Activated CD8-positive, alpha-beta T cell treated with anti-CD3 and anti-CD28 coated beads for 36 hours (primary cell): ENCODE results near the gene CSNK1D. TPM values are rescaled to one million over a fixed set of nuclear protein-coding genes. Genes with fewer than 3 reads are reported as not detected.

Source experiments
- ATAC-seq: fragments of 200-7000 bp; cut with Tn5 transposase; one replicate; pipeline ENCODE4 v1.10.0; 2021; ENCODE audit warnings: mild to moderate bottlenecking, moderate library complexity
- CTCF ChIA-PET: fragments of 350-600 bp; sonication (Branson Sonifier 250); formaldehyde crosslinking; loops from one replicate; lab custom pipeline; 2021; ENCODE audit warnings: antibody characterized with exemption; lab: Charles Lee
- POLR2A ChIA-PET: fragments of 350-600 bp; sonication (Branson Sonifier 250); formaldehyde crosslinking; loops from one replicate; lab custom pipeline; 2021; ENCODE audit warnings: antibody characterized with exemption; lab: Charles Lee
- DNase-seq: peaks from one replicate; pipeline ENCODE4 v3.0.0-alpha.2; 2020
- H3K27ac Mint-ChIP-seq: one replicate; pipeline ENCODE4 v1.8.0; 2021; ENCODE audit warnings: mild to moderate bottlenecking, mixed read lengths
- H3K27me3 Mint-ChIP-seq: one replicate; pipeline ENCODE4 v1.8.0; 2021; ENCODE audit warnings: mixed read lengths
- H3K36me3 Mint-ChIP-seq: one replicate; pipeline ENCODE4 v1.8.0; 2021; ENCODE audit warnings: low read depth, mixed read lengths
- H3K4me1 Mint-ChIP-seq: one replicate; pipeline ENCODE4 v1.8.0; 2021; ENCODE audit warnings: low read depth, mixed read lengths
- H3K4me3 Mint-ChIP-seq: one replicate; pipeline ENCODE4 v1.8.0; 2021; ENCODE audit warnings: mild to moderate bottlenecking, moderate library complexity, mixed read lengths
- H3K9me3 Mint-ChIP-seq: one replicate; pipeline ENCODE4 v1.8.0; 2021; ENCODE audit warnings: mixed read lengths
- CTCF ChIP-seq: fragments of 200-600 bp; IDR thresholded peaks from one replicate; pipeline ENCODE4 v1.8.0; 2022; ENCODE audit warnings: antibody characterized with exemption, mild to moderate bottlenecking
- intact Hi-C: fragments of 100-400 bp; cut with micrococcal nuclease; formaldehyde crosslinking; loops from one replicate; pipeline ENCODE4 v1.10.0; 2022
- total RNA-seq, 2 experiments: library from RNA; stranded (reverse); gene quantifications; one replicate each; pipeline ENCODE4 v1.2.3, GENCODE V29; 2021

CSNK1D gene
- total RNA-seq, 2 experiments from 2014 or later: 90.6 to 97.0 TPM

GRCh38 chr17:82320140-82320840 lies 46.8 kb upstream of the CSNK1D start:
- H3K9me3 Mint-ChIP-seq: no peaks in the 10 kb centered on the region
- no peaks in the 10 kb centered on the region for H3K27me3 Mint-ChIP-seq
- TF ChIP-seq CTCF: no peak
- peaks cover 32% of the 10 kb centered on the region for H3K4me1 Mint-ChIP-seq
- peak overlapping the region; percentile 98 for H3K27ac Mint-ChIP-seq
- H3K4me3 Mint-ChIP-seq: peak overlapping the region; percentile 47
- ChIA-PET POLR2A (interaction anchor here (0.6 to 4.0 kb wide), 8 partner anchors 11 to 137 kb away, joined by 3 to 22 read pairs (median 8); partner anchors contain the start of gene SECTM1), CTCF (interaction anchor here (0.6 to 3.5 kb wide), 23 partner anchors 8 to 291 kb away, joined by 3 to 68 read pairs (median 3); partner anchors contain the start of gene SLC16A3)
- intact Hi-C loops: loop anchor here (5.0 kb wide), 1 partner anchor 78 kb away; no protein-coding TSS in a partner anchor
- H3K36me3 Mint-ChIP-seq: peaks cover 21% of the 10 kb centered on the region
- DNase-seq (no peak), ATAC-seq (no peak)

- H3K27ac Mint-ChIP-seq: no peak overlapping the region
- intact Hi-C loops: loop anchor here (5.0 kb wide), 1 partner anchor 77 kb away; no protein-coding TSS in a partner anchor
- no peak for TF ChIP-seq CTCF
- H3K9me3 Mint-ChIP-seq: no peaks in the 10 kb centered on the region
- H3K4me3 Mint-ChIP-seq: no peak overlapping the region
- no peaks in the 10 kb centered on the region for H3K27me3 Mint-ChIP-seq
- CTCF ChIA-PET: no interaction called here
- H3K4me1 Mint-ChIP-seq: peaks cover 26% of the 10 kb centered on the region
- ATAC-seq (no peak), DNase-seq (no peak)
- peaks cover 25% of the 10 kb centered on the region for H3K36me3 Mint-ChIP-seq
- POLR2A ChIA-PET: interaction anchor here (0.6 to 2.5 kb wide), 3 partner anchors 10 to 138 kb away, joined by 3 to 6 read pairs (median 3); no protein-coding TSS in a partner anchor
These were observed 46.1 kb upstream of the CSNK1D start for GRCh38 chr17:82319619-82320062.

- CTCF ChIA-PET: no interaction called here
- H3K27me3 Mint-ChIP-seq: no peaks in the 10 kb centered on the region
- intact Hi-C loops: no loop called here
These were observed 45.5 kb upstream of the CSNK1D start for GRCh38 chr17:82318772-82319606.

GRCh38 chr17:82318169-82318498 lies 44.6 kb upstream of the CSNK1D start:
- TF ChIP-seq CTCF: no peak
- H3K9me3 Mint-ChIP-seq: no peaks in the 10 kb centered on the region
- peaks cover 33% of the 10 kb centered on the region for H3K36me3 Mint-ChIP-seq
- peaks cover 22% of the 10 kb centered on the region for H3K4me1 Mint-ChIP-seq
- H3K27me3 Mint-ChIP-seq: no peaks in the 10 kb centered on the region
- DNase-seq (no peak), ATAC-seq (no peak)
- CTCF ChIA-PET: interaction anchor here (1.2 to 2.3 kb wide), 3 partner anchors 18 to 112 kb away, joined by 5 to 49 read pairs (median 8); no protein-coding TSS in a partner anchor
- intact Hi-C loops: no loop called here
- POLR2A ChIA-PET: interaction anchor here (2.2 to 11.2 kb wide), 2 partner anchors 9 to 17 kb away, joined by 7 to 227 read pairs; no protein-coding TSS in a partner anchor
- no peak overlapping the region for H3K27ac Mint-ChIP-seq
- H3K4me3 Mint-ChIP-seq: no peak overlapping the region

More at GRCh38 chr17:82318772-82319606, 45.5 kb upstream of the CSNK1D start:
- H3K9me3 Mint-ChIP-seq: no peaks in the 10 kb centered on the region
- POLR2A ChIA-PET: interaction anchor here (1.0 to 2.5 kb wide), 2 partner anchors 10 to 138 kb away, joined by 3 to 6 read pairs; no protein-coding TSS in a partner anchor
- peaks cover 27% of the 10 kb centered on the region for H3K36me3 Mint-ChIP-seq
- TF ChIP-seq CTCF: no peak
- no peak overlapping the region for H3K4me3 Mint-ChIP-seq
- no peak for DNase-seq
- ATAC-seq: no peak
- peaks cover 24% of the 10 kb centered on the region for H3K4me1 Mint-ChIP-seq
- no peak overlapping the region for H3K27ac Mint-ChIP-seq
